Transverse colon (tissue), 4 donors: ENCODE measurements around the gene DICER1.

Experiments
- CTCF ChIP-seq, 5 experiments: fragments of 200-600 bp in 3 of 5; fragments of 450-650 bp in 2 of 5; sonication (generic) in 3 of 5; IDR thresholded peaks; 1 replicate in 2 of 5; 2 replicates in 3 of 5; pipeline ENCODE4 v1.5.1; 2016 to 2017; ENCODE audit warnings: antibody characterized with exemption in 5 of 5, inconsistent platforms in 3 of 5, mild to moderate bottlenecking in 2 of 5, moderate library complexity in 1 of 5
- EP300 ChIP-seq: sonication (generic); formaldehyde crosslinking; IDR thresholded peaks from one replicate; pipeline ENCODE4 v1.6.1; 2017; ENCODE audit warnings: antibody characterized with exemption, low read depth
- POLR2A ChIP-seq: fragments of 450-650 bp; IDR thresholded peaks from one replicate; pipeline ENCODE4 v1.6.1; 2016; ENCODE audit warnings: antibody characterized with exemption, mild to moderate bottlenecking, moderate library complexity
- POLR2AphosphoS5 ChIP-seq, 3 donors: sonication (generic); formaldehyde crosslinking; IDR thresholded peaks; one replicate each; pipeline ENCODE4 v1.6.1; 2016; ENCODE audit warnings: antibody characterized with exemption in 3 of 3

GRCh38 chr14:95123891-95124579, 33.3 kb downstream of the DICER1 start:
- TF ChIP-seq CTCF (IDR thresholded peaks at IDR 0.05) (no peak), POLR2A (no peak), EP300 (no peak), POLR2AphosphoS5 (IDR thresholded peaks at IDR 0.05) (no peak)
